Hepatocyte (in vitro differentiated cells): ENCODE measurements around the gene UNC13D. TPM values are rescaled to one million over a fixed set of nuclear protein-coding genes. Genes with fewer than 3 reads are reported as not detected.

Experiments
- DNase-seq: peaks from one replicate; pipeline ENCODE4 v3.0.0-alpha.2; 2016; ENCODE audit warnings: low spot score
- H2AFZ ChIP-seq: fragments of 200-600 bp; sonication (generic); 2 replicates; pipeline ENCODE4 v1.6.0; 2016; ENCODE audit warnings: antibody characterized with exemption, mild to moderate bottlenecking
- H3K27ac ChIP-seq: fragments of 200-600 bp; sonication (generic); 2 replicates; pipeline ENCODE4 v1.5.1; 2016; ENCODE audit warnings: mild to moderate bottlenecking
- H3K27me3 ChIP-seq: fragments of 200-600 bp; sonication (generic); 2 replicates; pipeline ENCODE4 v1.6.1; 2016
- H3K36me3 ChIP-seq: fragments of 200-600 bp; sonication (generic); replicated peaks from 2 replicates; pipeline ENCODE4 v1.5.1; 2016; ENCODE audit warnings: low read depth; ENCODE audit not compliant: insufficient read depth
- H3K4me1 ChIP-seq: fragments of 200-600 bp; sonication (generic); 2 replicates; pipeline ENCODE4 v1.5.1; 2016; ENCODE audit warnings: mild to moderate bottlenecking, moderate library complexity; ENCODE audit not compliant: insufficient read depth
- H3K4me2 ChIP-seq: fragments of 200-600 bp; sonication (generic); 2 replicates; pipeline ENCODE4 v1.6.0; 2016
- H3K4me3 ChIP-seq: fragments of 200-600 bp; sonication (generic); 2 replicates; pipeline ENCODE4 v1.5.1; 2016; ENCODE audit warnings: mild to moderate bottlenecking
- H3K79me2 ChIP-seq: fragments of 200-600 bp; sonication (generic); 2 replicates; pipeline ENCODE4 v1.6.0; 2017; ENCODE audit warnings: mild to moderate bottlenecking
- H3K9me2 ChIP-seq: fragments of 200-600 bp; sonication (generic); replicated peaks from 2 replicates; pipeline ENCODE4 v1.6.0; 2017; ENCODE audit warnings: mild to moderate bottlenecking; ENCODE audit not compliant: insufficient read depth
- H3K9me3 ChIP-seq: fragments of 200-600 bp; sonication (generic); 2 replicates; pipeline ENCODE4 v1.5.1; 2016; ENCODE audit warnings: low read depth, mild to moderate bottlenecking
- H4K20me1 ChIP-seq: fragments of 200-600 bp; sonication (generic); 2 replicates; pipeline ENCODE4 v1.6.0; 2016; ENCODE audit warnings: mild to moderate bottlenecking; ENCODE audit not compliant: insufficient read depth, poor library complexity, severe bottlenecking
- CTCF ChIP-seq: fragments of 200-600 bp; sonication (generic); IDR thresholded peaks from 2 replicates; pipeline ENCODE4 v1.5.1; 2016; ENCODE audit warnings: antibody characterized with exemption, mild to moderate bottlenecking; ENCODE audit not compliant: poor library complexity
- EZH2 ChIP-seq: fragments of 200-600 bp; sonication (generic); IDR thresholded peaks from 2 replicates; pipeline ENCODE4 v1.6.1; 2016; ENCODE audit warnings: antibody characterized with exemption, mild to moderate bottlenecking, borderline replicate concordance
- EZH2phosphoT487 ChIP-seq: fragments of 200-600 bp; sonication (generic); IDR thresholded peaks from one replicate; pipeline ENCODE4 v1.6.1; 2018; ENCODE audit warnings: antibody characterized with exemption, mild to moderate bottlenecking, low read depth, moderate library complexity; ENCODE audit not compliant: unreplicated experiment, severe bottlenecking
- WGBS: methylation state at CpG from one replicate; pipeline ENCODE4 v1.1.6; 2016; ENCODE audit warnings: low lambda C conversion rate; ENCODE audit errors: missing lambda C conversion rate; 5-methylcytosine and 5-hydroxymethylcytosine counted together
- polyA plus RNA-seq: library from polyadenylated mRNA; unstranded; fragments of >200 nt; fragmentation: Nextera tagmentation; extraction: Ambion mirVana; gene quantifications from 2 replicates; pipeline ENCODE4 v1.2.1, GENCODE V29; 2016
- total RNA-seq: library from RNA; depleted of rRNA; stranded (reverse); fragments of >200 nt; gene quantifications from 2 replicates; pipeline ENCODE4 v1.2.3, GENCODE V29; 2014

UNC13D gene
- total and polyA plus RNA-seq, 2 experiments from 2014 or later: 2.2 to 8.8 TPM

GRCh38 chr17:75808549-75808904 lies 35.7 kb downstream of the UNC13D start:
- no peaks in the 10 kb centered on the region for H3K9me3 ChIP-seq
- H4K20me1 ChIP-seq: peaks cover 6% of the 10 kb centered on the region
- no peaks in the 10 kb centered on the region for H3K4me1 ChIP-seq
- H2AFZ ChIP-seq: no peak overlapping the region
- H3K27ac ChIP-seq: no peak overlapping the region
- WGBS: 88% methylated on average over 4 of the region's 4 CpGs
- no peak overlapping the region for H3K4me2 ChIP-seq
- no peaks in the 10 kb centered on the region for H3K36me3 ChIP-seq
- H3K4me3 ChIP-seq: no peak overlapping the region
- H3K79me2 ChIP-seq: peaks cover 44% of the 10 kb centered on the region
- TF ChIP-seq EZH2 (no peak), EZH2phosphoT487 (no peak), CTCF (no peak)
- no peaks in the 10 kb centered on the region for H3K27me3 ChIP-seq
- DNase-seq: no peak
- no peaks in the 10 kb centered on the region for H3K9me2 ChIP-seq

GRCh38 chr17:75807861-75808260 lies 36.3 kb downstream of the UNC13D start:
- DNase-seq: no peak
- Histone ChIP-seq H3K4me1 (no peaks in the 10 kb centered on the region), H3K9me2 (no peaks in the 10 kb centered on the region), H2AFZ (no peak overlapping the region), H3K27me3 (no peaks in the 10 kb centered on the region), H3K9me3 (no peaks in the 10 kb centered on the region), H3K27ac (no peak overlapping the region), H3K36me3 (no peaks in the 10 kb centered on the region), H3K4me2 (no peak overlapping the region), H4K20me1 (peaks cover 6% of the 10 kb centered on the region), H3K79me2 (peaks cover 49% of the 10 kb centered on the region), H3K4me3 (no peak overlapping the region)
- WGBS: 90% methylated on average over 3 of the region's 3 CpGs
- TF ChIP-seq EZH2 (no peak), CTCF (no peak), EZH2phosphoT487 (no peak)

- H3K9me3 ChIP-seq: no peaks in the 10 kb centered on the region
- H3K9me2 ChIP-seq: no peaks in the 10 kb centered on the region
- H3K36me3 ChIP-seq: no peaks in the 10 kb centered on the region
- H3K27me3 ChIP-seq: no peaks in the 10 kb centered on the region
- no peaks in the 10 kb centered on the region for H3K4me1 ChIP-seq
- peaks cover 53% of the 10 kb centered on the region for H3K79me2 ChIP-seq
- WGBS: 87% methylated on average over 4 of the region's 4 CpGs
- peaks cover 6% of the 10 kb centered on the region for H4K20me1 ChIP-seq
- no peak overlapping the region for H2AFZ ChIP-seq
- TF ChIP-seq EZH2: no peak
- TF ChIP-seq CTCF: no peak
- TF ChIP-seq EZH2phosphoT487: no peak
- no peak overlapping the region for H3K27ac ChIP-seq
- H3K4me2 ChIP-seq: no peak overlapping the region
- DNase-seq: no peak
- H3K4me3 ChIP-seq: no peak overlapping the region
Observed at GRCh38 chr17:75806822-75807500, 37.2 kb downstream of the UNC13D start.
